CD4-positive, alpha-beta T cell treated with Interleukin-21 for 1 hour (primary cell): ENCODE measurements around the gene ITGA8.
"Not testable (repeated sequence)": the region's sequence is repeated elsewhere in the genome, so short reads cannot be mapped to it uniquely, and the experiment has no call there.

ENCODE experiments used
- DNase-seq: peaks from one replicate; pipeline ENCODE4 v3.0.0-alpha.2; 2020

Gene ITGA8

GRCh38 chr10:15545884-15546283 lies 173.8 kb downstream of the ITGA8 start:
- DNase-seq, result no peak

- DNase-seq, result no peak
Observed at GRCh38 chr10:15545266-15545665, 174.5 kb downstream of the ITGA8 start.

- no peak for DNase-seq
Observed at GRCh38 chr10:15543994-15544393, 175.7 kb downstream of the ITGA8 start.

GRCh38 chr10:15542817-15543216 lies 176.9 kb downstream of the ITGA8 start:
- no peak for DNase-seq

- DNase-seq, result no peak
Observed at GRCh38 chr10:15541376-15541775, 178.3 kb downstream of the ITGA8 start.

GRCh38 chr10:15540727-15541126 lies 179.0 kb downstream of the ITGA8 start:
- DNase-seq, result no peak

GRCh38 chr10:15539262-15539661 lies 180.5 kb downstream of the ITGA8 start:
- no peak for DNase-seq

- not testable (repeated sequence) for DNase-seq
Observed at GRCh38 chr10:15534928-15535538, 184.7 kb downstream of the ITGA8 start.

GRCh38 chr10:15531927-15532722 lies 187.6 kb downstream of the ITGA8 start:
- DNase-seq, result no peak

- no peak for DNase-seq
Observed at GRCh38 chr10:15528859-15529239, 190.9 kb downstream of the ITGA8 start.

- DNase-seq, result no peak
Observed at GRCh38 chr10:15526754-15527153, 193.0 kb downstream of the ITGA8 start.

- DNase-seq, result no peak
Observed at GRCh38 chr10:15521328-15521903, 198.3 kb downstream of the ITGA8 start.

- DNase-seq, result no peak
Observed at GRCh38 chr10:15518250-15518649, 201.5 kb downstream of the ITGA8 start.

GRCh38 chr10:15516256-15517085 lies 203.3 kb downstream of the ITGA8 start:
- no peak for DNase-seq

- DNase-seq, result no peak
Observed at GRCh38 chr10:15515202-15515601, 204.5 kb downstream of the ITGA8 start.

- no peak for DNase-seq
Observed at GRCh38 chr10:15510963-15511362, 208.8 kb downstream of the ITGA8 start.

GRCh38 chr10:15505329-15505728 lies 214.4 kb downstream of the ITGA8 start:
- DNase-seq, result no peak

GRCh38 chr10:15504101-15504840 lies 215.5 kb downstream of the ITGA8 start:
- no peak for DNase-seq

GRCh38 chr10:15494850-15495506 lies 224.7 kb downstream of the ITGA8 start:
- no peak for DNase-seq

GRCh38 chr10:15491856-15492642 lies 227.7 kb downstream of the ITGA8 start:
- DNase-seq, result no peak

- DNase-seq, result no peak
Observed at GRCh38 chr10:15489431-15489830, 230.3 kb downstream of the ITGA8 start.
